ENCODE measurements around the gene DOCK3. TPM values are rescaled to one million over a fixed set of nuclear protein-coding genes. Genes with fewer than 3 reads are reported as not detected.

DOCK3 gene
- under 0.01 and 0.16 TPM in 2 replicates for total RNA-seq

GRCh38 chr3:50674349-50675178 is at the start of gene DOCK3:
Gene DOCK3 (plus strand): TSS chr3:50674927. CDS start chr3:50675264, 337 bp downstream.

GRCh38 chr3:51384726-51385473 is 710.2 kb downstream of the DOCK3 start, which contains the start of gene MANF:
Gene MANF (plus strand): TSS chr3:51385291. CDS start chr3:51385343, 52 bp downstream.

GRCh38 chr3:51391075-51391565 is 716.4 kb downstream of the DOCK3 start, which contains the start of gene RBM15B:
Gene RBM15B (plus strand): TSS chr3:51391285. CDS start chr3:51391400, 115 bp downstream.

Other genes with a start within 250 kb of the DOCK3 start
- gene CACNA2D2, start 171.3 kb upstream of the DOCK3 start, total RNA-seq, result not detected in 2 replicates
- gene C3orf18, start 107.2 kb upstream of the DOCK3 start, total RNA-seq, result 4.5 and 11.9 TPM in 2 replicates
- 6.8 and 19.5 TPM in 2 replicates for gene HEMK1, start 105.4 kb upstream of the DOCK3 start, total RNA-seq
- 0.32 and 2.2 TPM in 2 replicates for gene CISH, start 63.2 kb upstream of the DOCK3 start, total RNA-seq
- gene MAPKAPK3, start 57.8 kb upstream of the DOCK3 start, total RNA-seq, result 18.6 and 27.9 TPM in 2 replicates